Endodermal cell (in vitro differentiated cells): ENCODE results near the gene FAM47E. TPM values are rescaled to one million over a fixed set of nuclear protein-coding genes. Genes with fewer than 3 reads are reported as not detected.
A peak's percentile ranks its signal among the peaks of the same experiment; 100 is the strongest.

Experiments used
- DNase-seq: peaks from one replicate; pipeline ENCODE4 v3.0.0-alpha.2; 2017
- H3K27ac ChIP-seq: 2 replicates; pipeline ENCODE4 v1.5.1; 2013; ENCODE audit warnings: mild to moderate bottlenecking, low read depth, low read length, moderate library complexity
- H3K27me3 ChIP-seq: 2 replicates; pipeline ENCODE4 v1.6.1; 2013; ENCODE audit warnings: mild to moderate bottlenecking, low read length, moderate library complexity; ENCODE audit not compliant: insufficient read depth, control insufficient read depth, poor library complexity, severe bottlenecking
- H3K36me3 ChIP-seq: 2 replicates; pipeline ENCODE4 v1.7.0; 2013; ENCODE audit warnings: mild to moderate bottlenecking, low read length, moderate library complexity; ENCODE audit not compliant: control insufficient read depth, insufficient read depth
- H3K4me1 ChIP-seq: one replicate; pipeline ENCODE4 v1.7.0; 2013; ENCODE audit warnings: low read length; ENCODE audit not compliant: control insufficient read depth, insufficient read depth
- H3K4me3 ChIP-seq: 2 replicates; pipeline ENCODE4 v1.5.1; 2013; ENCODE audit warnings: mild to moderate bottlenecking, low read length, moderate library complexity
- H3K9ac ChIP-seq: 2 replicates; pipeline ENCODE4 v1.6.1; 2013; ENCODE audit warnings: mild to moderate bottlenecking, low read length, moderate library complexity; ENCODE audit not compliant: poor library complexity, severe bottlenecking; ENCODE audit errors: extremely low read depth
- H3K9me3 ChIP-seq: 2 replicates; pipeline ENCODE4 v1.6.1; 2013; ENCODE audit warnings: mild to moderate bottlenecking, low read length, moderate library complexity; ENCODE audit not compliant: control insufficient read depth
- H3K27ac Mint-ChIP-seq: 2 replicates; pipeline ENCODE4 v1.8.0; 2020; ENCODE audit warnings: mixed read lengths
- H3K27me3 Mint-ChIP-seq: 2 replicates; pipeline ENCODE4 v1.8.0; 2021; ENCODE audit warnings: mild to moderate bottlenecking, mixed read lengths; ENCODE audit not compliant: insufficient read depth
- H3K36me3 Mint-ChIP-seq: 2 replicates; pipeline ENCODE4 v1.8.0; 2020; ENCODE audit warnings: low read depth, mixed read lengths
- H3K4me1 Mint-ChIP-seq: 2 replicates; pipeline ENCODE4 v1.8.0; 2020; ENCODE audit warnings: mixed read lengths
- H3K4me3 Mint-ChIP-seq: 2 replicates; pipeline ENCODE4 v1.8.0; 2020; ENCODE audit warnings: mild to moderate bottlenecking, moderate library complexity, mixed read lengths
- H3K9me3 Mint-ChIP-seq: 2 replicates; pipeline ENCODE4 v1.8.0; 2020; ENCODE audit warnings: mild to moderate bottlenecking, mixed read lengths
- WGBS, 2 experiments: methylation state at CpG; one replicate each; pipeline versions ENCODE4 v1.1.5 to v1.1.7; 2013; ENCODE audit warnings: missing lambda C conversion rate in 2 of 2, mixed read lengths in 1 of 2; ENCODE audit not compliant: insufficient coverage in 1 of 2, insufficient read length in 1 of 2; 5-methylcytosine and 5-hydroxymethylcytosine counted together
- total RNA-seq, 2 donors: library from RNA; stranded (reverse); fragmentation: NEBNext Ultra II Directional in 1 of 2; extraction: Animal tissue kit (Norgen Biotek cat#: 25700) in 1 of 2; gene quantifications; 2 replicates in 1 of 2; 3 replicates in 1 of 2; pipeline ENCODE4 v1.2.1, GENCODE V29; 2021
- TF ChIP-seq, protein P1 (sequence below): fragments of 200-600 bp; sonication (generic); conservative IDR thresholded peaks from 2 replicates; pipeline ENCODE4 v1.5.0; 2021; ENCODE audit warnings: antibody characterized with exemption, mild to moderate bottlenecking

The FAM47E gene
- total RNA-seq, 2 donors from 2014 or later, result 0.84 to 2.5 TPM

DNA sequence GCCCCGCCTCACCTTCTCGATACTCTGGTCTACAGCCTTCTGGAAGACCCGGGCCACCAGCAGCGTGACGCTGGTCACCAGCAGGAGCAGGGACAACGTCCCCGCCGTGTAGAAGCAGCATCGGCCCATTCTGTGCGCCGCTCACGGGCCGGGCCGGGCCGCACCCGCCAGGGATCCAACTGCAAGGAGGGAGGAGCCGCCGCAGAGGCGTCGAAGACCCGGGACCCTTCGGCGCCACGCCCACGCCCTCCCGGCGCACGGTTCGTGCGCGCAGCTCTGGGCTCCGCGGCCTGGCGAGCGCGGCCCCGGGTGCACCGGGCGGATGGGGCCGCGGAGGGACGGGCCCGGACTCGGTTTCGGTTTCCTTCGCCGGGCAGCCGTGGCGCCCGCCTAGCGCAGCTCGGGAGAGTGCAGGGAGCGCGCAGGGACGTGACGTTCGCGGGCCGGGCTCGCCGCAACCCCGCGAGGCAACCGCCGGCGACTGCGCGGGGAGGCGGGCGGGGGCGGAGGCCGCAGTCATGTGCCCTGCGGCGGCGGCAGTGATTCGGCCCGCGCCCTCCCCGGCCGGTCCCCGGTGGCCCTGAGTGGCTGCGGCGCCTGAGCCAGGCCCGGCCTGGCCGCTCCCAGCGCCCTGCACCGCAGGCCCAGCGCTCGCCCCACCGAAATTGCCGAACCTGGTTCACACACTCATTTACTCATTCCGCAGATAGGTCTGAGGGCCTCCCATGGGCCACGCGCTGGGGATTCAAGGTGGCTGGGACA, 37.9 kb upstream of the FAM47E start, which contains the start of gene SCARB2:
Gene SCARB2, minus strand, starts transcription at position 410 of the 762 bp plus-strand sequence. Its CDS starts 281 bp downstream, at position 129.
- H3K27ac ChIP-seq, result peak within 1 kb of the TSS; percentile 87
- H3K4me1 ChIP-seq, result peaks cover 8% of the 10 kb centered on the region
- peak within 1 kb of the TSS; percentile 89 for H3K4me3 ChIP-seq
- no peaks in the 10 kb centered on the region for H3K36me3 ChIP-seq
- Mint-ChIP-seq H3K9me3 (no peaks in the 10 kb centered on the region), H3K36me3 (no peaks in the 10 kb centered on the region), H3K27me3 (peaks cover 2% of the 10 kb centered on the region), H3K4me3 (peak within 1 kb of the TSS; percentile 83), H3K27ac (peak within 1 kb of the TSS; percentile 94), H3K4me1 (peaks cover 36% of the 10 kb centered on the region)
- WGBS, 2 experiments, result 0% methylated on average over 9 to 94 of the region's 94 CpGs
- TF ChIP-seq, protein P1, sequence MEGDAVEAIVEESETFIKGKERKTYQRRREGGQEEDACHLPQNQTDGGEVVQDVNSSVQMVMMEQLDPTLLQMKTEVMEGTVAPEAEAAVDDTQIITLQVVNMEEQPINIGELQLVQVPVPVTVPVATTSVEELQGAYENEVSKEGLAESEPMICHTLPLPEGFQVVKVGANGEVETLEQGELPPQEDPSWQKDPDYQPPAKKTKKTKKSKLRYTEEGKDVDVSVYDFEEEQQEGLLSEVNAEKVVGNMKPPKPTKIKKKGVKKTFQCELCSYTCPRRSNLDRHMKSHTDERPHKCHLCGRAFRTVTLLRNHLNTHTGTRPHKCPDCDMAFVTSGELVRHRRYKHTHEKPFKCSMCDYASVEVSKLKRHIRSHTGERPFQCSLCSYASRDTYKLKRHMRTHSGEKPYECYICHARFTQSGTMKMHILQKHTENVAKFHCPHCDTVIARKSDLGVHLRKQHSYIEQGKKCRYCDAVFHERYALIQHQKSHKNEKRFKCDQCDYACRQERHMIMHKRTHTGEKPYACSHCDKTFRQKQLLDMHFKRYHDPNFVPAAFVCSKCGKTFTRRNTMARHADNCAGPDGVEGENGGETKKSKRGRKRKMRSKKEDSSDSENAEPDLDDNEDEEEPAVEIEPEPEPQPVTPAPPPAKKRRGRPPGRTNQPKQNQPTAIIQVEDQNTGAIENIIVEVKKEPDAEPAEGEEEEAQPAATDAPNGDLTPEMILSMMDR, result no peak
- no peaks in the 10 kb centered on the region for H3K27me3 ChIP-seq
- peak within 1 kb of the TSS; percentile 62 for H3K9ac ChIP-seq
- DNase-seq, result peak; percentile 92
- H3K9me3 ChIP-seq, result no peaks in the 10 kb centered on the region

DNA sequence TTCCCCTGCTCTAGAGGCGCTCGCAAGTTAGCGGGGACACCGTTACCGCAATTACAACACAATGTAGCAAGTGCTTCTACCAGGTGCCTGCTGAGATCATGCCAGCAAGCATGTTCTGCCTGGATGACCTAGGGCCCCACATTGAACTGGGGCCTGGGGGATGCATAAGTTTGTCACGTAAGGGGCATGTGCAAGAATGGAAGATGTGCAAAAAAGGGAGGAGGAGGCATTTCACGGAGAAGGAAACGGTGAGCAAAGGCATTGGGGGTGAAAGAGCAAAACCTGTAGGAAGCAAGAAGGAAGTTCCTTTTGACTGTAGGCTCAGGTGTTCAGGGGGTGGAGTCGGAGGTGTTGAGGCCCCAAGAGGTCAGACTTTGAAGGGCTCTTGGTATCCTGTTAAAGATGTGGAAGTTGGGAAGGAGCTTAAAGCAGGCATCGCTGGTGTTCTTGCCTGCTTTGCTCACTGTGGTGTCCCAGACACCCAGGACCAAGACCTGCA, 37.3 kb upstream of the FAM47E start:
- Histone ChIP-seq H3K9ac (peak overlapping the region; percentile 62), H3K4me1 (peaks cover 3% of the 10 kb centered on the region), H3K4me3 (peak overlapping the region; percentile 89), H3K27me3 (no peaks in the 10 kb centered on the region), H3K27ac (peak overlapping the region; percentile 87), H3K9me3 (no peaks in the 10 kb centered on the region), H3K36me3 (no peaks in the 10 kb centered on the region)
- Mint-ChIP-seq H3K4me1 (peaks cover 33% of the 10 kb centered on the region), H3K27ac (peak overlapping the region; percentile 94), H3K27me3 (peaks cover 2% of the 10 kb centered on the region), H3K36me3 (no peaks in the 10 kb centered on the region), H3K4me3 (peak overlapping the region; percentile 83), H3K9me3 (no peaks in the 10 kb centered on the region)
- WGBS, 2 experiments, result 33 to 34% methylated on average over 6 to 10 of the region's 10 CpGs
- TF ChIP-seq, protein P1, result peak; percentile 24
- DNase-seq, result no peak

DNA sequence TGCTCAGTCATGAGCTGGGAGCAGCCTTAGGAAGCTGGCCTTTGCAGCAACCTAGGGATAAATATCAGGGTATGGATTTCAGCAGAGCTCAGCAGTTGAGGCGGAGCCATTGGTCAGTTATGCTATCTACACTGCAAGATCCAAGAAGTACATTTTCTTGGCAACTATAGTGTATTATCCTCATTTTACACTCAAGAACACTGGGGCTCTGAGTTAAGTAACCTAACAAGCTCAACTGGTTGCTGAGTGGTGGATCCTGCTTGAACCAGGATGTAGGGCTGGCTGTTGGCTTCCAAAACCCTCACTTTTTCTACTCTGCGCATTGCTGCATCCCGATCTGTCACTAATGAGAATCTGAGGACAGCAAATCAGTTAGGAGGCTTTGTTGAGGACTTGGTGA, 36.4 kb upstream of the FAM47E start:
- Histone ChIP-seq H3K4me3 (no peak overlapping the region), H3K27ac (no peak overlapping the region), H3K36me3 (no peaks in the 10 kb centered on the region), H3K9me3 (no peaks in the 10 kb centered on the region), H3K27me3 (no peaks in the 10 kb centered on the region), H3K4me1 (peaks cover 3% of the 10 kb centered on the region), H3K9ac (no peak overlapping the region)
- Mint-ChIP-seq H3K27me3 (peaks cover 2% of the 10 kb centered on the region), H3K9me3 (no peaks in the 10 kb centered on the region), H3K36me3 (no peaks in the 10 kb centered on the region), H3K4me3 (no peak overlapping the region), H3K4me1 (peaks cover 33% of the 10 kb centered on the region), H3K27ac (no peak overlapping the region)
- DNase-seq, result no peak
- WGBS, 2 experiments, result 94 to 98% methylated on average over 2 to 3 of the region's 3 CpGs
- TF ChIP-seq, protein P1, result no peak
